Endodermal cell (in vitro differentiated cells): ENCODE results near the gene GRK6. TPM values are rescaled to one million over a fixed set of nuclear protein-coding genes. Genes with fewer than 3 reads are reported as not detected.

Experiments used
- DNase-seq: peaks from one replicate; pipeline ENCODE4 v3.0.0-alpha.2; 2017
- H3K27ac ChIP-seq: 2 replicates; pipeline ENCODE4 v1.5.1; 2013; ENCODE audit warnings: mild to moderate bottlenecking, low read depth, low read length, moderate library complexity
- H3K27me3 ChIP-seq: 2 replicates; pipeline ENCODE4 v1.6.1; 2013; ENCODE audit warnings: mild to moderate bottlenecking, low read length, moderate library complexity; ENCODE audit not compliant: insufficient read depth, control insufficient read depth, poor library complexity, severe bottlenecking
- H3K36me3 ChIP-seq: 2 replicates; pipeline ENCODE4 v1.7.0; 2013; ENCODE audit warnings: mild to moderate bottlenecking, low read length, moderate library complexity; ENCODE audit not compliant: control insufficient read depth, insufficient read depth
- H3K4me1 ChIP-seq: one replicate; pipeline ENCODE4 v1.7.0; 2013; ENCODE audit warnings: low read length; ENCODE audit not compliant: control insufficient read depth, insufficient read depth
- H3K4me3 ChIP-seq: 2 replicates; pipeline ENCODE4 v1.5.1; 2013; ENCODE audit warnings: mild to moderate bottlenecking, low read length, moderate library complexity
- H3K9ac ChIP-seq: 2 replicates; pipeline ENCODE4 v1.6.1; 2013; ENCODE audit warnings: mild to moderate bottlenecking, low read length, moderate library complexity; ENCODE audit not compliant: poor library complexity, severe bottlenecking; ENCODE audit errors: extremely low read depth
- H3K9me3 ChIP-seq: 2 replicates; pipeline ENCODE4 v1.6.1; 2013; ENCODE audit warnings: mild to moderate bottlenecking, low read length, moderate library complexity; ENCODE audit not compliant: control insufficient read depth
- H3K27ac Mint-ChIP-seq: 2 replicates; pipeline ENCODE4 v1.8.0; 2020; ENCODE audit warnings: mixed read lengths
- H3K27me3 Mint-ChIP-seq: 2 replicates; pipeline ENCODE4 v1.8.0; 2021; ENCODE audit warnings: mild to moderate bottlenecking, mixed read lengths; ENCODE audit not compliant: insufficient read depth
- H3K36me3 Mint-ChIP-seq: 2 replicates; pipeline ENCODE4 v1.8.0; 2020; ENCODE audit warnings: low read depth, mixed read lengths
- H3K4me1 Mint-ChIP-seq: 2 replicates; pipeline ENCODE4 v1.8.0; 2020; ENCODE audit warnings: mixed read lengths
- H3K4me3 Mint-ChIP-seq: 2 replicates; pipeline ENCODE4 v1.8.0; 2020; ENCODE audit warnings: mild to moderate bottlenecking, moderate library complexity, mixed read lengths
- H3K9me3 Mint-ChIP-seq: 2 replicates; pipeline ENCODE4 v1.8.0; 2020; ENCODE audit warnings: mild to moderate bottlenecking, mixed read lengths
- WGBS, 2 experiments: methylation state at CpG; one replicate each; pipeline versions ENCODE4 v1.1.5 to v1.1.7; 2013; ENCODE audit warnings: missing lambda C conversion rate in 2 of 2, mixed read lengths in 1 of 2; ENCODE audit not compliant: insufficient coverage in 1 of 2, insufficient read length in 1 of 2; 5-methylcytosine and 5-hydroxymethylcytosine counted together
- total RNA-seq, 2 donors: library from RNA; stranded (reverse); fragmentation: NEBNext Ultra II Directional in 1 of 2; extraction: Animal tissue kit (Norgen Biotek cat#: 25700) in 1 of 2; gene quantifications; 2 replicates in 1 of 2; 3 replicates in 1 of 2; pipeline ENCODE4 v1.2.1, GENCODE V29; 2021
- TF ChIP-seq, protein P1 (sequence below): fragments of 200-600 bp; sonication (generic); conservative IDR thresholded peaks from 2 replicates; pipeline ENCODE4 v1.5.0; 2021; ENCODE audit warnings: antibody characterized with exemption, mild to moderate bottlenecking

Gene GRK6
- total RNA-seq, 2 donors from 2014 or later = 51.6 to 66.8 TPM

DNA sequence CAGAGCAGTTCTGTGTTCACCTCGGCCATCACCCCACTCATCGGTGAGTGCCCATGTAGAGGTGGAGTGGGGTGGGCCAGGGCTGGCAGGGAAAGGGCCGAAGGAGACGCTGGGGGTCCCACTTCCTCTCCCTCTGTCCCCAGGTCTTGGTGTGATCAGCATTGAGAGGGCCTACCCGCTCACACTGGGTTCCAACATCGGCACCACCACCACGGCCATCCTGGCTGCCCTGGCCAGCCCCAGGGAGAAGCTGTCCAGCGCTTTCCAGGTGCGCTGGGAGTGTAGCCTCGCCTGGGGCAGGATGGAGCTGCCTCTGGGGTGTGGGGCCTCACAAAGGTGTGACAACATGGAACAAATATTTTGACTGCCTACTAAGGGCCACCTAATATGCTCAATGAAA lies 29.7 kb upstream of the GRK6 start:
- no peaks in the 10 kb centered on the region for H3K36me3 Mint-ChIP-seq
- peaks cover 8% of the 10 kb centered on the region for H3K4me1 Mint-ChIP-seq
- DNase-seq = no peak
- peaks cover 23% of the 10 kb centered on the region for H3K27me3 ChIP-seq
- no peak overlapping the region for H3K27ac ChIP-seq
- H3K36me3 ChIP-seq = no peaks in the 10 kb centered on the region
- H3K9ac ChIP-seq = no peak overlapping the region
- no peaks in the 10 kb centered on the region for H3K9me3 Mint-ChIP-seq
- H3K9me3 ChIP-seq = no peaks in the 10 kb centered on the region
- H3K27me3 Mint-ChIP-seq = peaks cover 41% of the 10 kb centered on the region
- H3K27ac Mint-ChIP-seq = no peak overlapping the region
- H3K4me1 ChIP-seq = no peaks in the 10 kb centered on the region
- 94% methylated on average over 10 of the region's 10 CpGs; no CpG with 5 or more reads in 1 of the 2 experiments for WGBS, 2 experiments
- H3K4me3 ChIP-seq = no peak overlapping the region
- TF ChIP-seq, protein P1, sequence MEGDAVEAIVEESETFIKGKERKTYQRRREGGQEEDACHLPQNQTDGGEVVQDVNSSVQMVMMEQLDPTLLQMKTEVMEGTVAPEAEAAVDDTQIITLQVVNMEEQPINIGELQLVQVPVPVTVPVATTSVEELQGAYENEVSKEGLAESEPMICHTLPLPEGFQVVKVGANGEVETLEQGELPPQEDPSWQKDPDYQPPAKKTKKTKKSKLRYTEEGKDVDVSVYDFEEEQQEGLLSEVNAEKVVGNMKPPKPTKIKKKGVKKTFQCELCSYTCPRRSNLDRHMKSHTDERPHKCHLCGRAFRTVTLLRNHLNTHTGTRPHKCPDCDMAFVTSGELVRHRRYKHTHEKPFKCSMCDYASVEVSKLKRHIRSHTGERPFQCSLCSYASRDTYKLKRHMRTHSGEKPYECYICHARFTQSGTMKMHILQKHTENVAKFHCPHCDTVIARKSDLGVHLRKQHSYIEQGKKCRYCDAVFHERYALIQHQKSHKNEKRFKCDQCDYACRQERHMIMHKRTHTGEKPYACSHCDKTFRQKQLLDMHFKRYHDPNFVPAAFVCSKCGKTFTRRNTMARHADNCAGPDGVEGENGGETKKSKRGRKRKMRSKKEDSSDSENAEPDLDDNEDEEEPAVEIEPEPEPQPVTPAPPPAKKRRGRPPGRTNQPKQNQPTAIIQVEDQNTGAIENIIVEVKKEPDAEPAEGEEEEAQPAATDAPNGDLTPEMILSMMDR = no peak
- H3K4me3 Mint-ChIP-seq = no peak overlapping the region

DNA sequence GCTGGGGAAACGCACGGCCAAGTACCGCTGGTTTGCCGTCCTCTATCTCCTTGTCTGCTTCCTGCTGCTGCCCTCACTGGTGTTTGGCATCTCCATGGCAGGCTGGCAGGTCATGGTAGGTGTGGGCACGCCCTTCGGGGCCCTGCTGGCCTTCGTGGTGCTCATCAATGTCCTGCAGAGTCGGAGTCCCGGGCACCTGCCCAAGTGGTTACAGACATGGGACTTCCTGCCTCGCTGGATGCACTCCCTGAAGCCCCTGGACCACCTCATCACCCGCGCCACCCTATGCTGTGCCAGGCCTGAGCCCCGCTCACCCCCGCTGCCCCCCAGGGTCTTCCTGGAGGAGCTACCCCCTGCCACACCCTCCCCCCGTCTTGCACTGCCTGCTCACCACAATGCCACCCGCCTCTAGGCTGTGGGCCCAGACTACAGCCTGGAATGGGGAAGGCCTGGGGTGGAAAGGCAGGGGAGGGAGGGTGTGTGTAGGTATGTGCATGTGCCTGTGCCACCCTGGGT lies 28.5 kb upstream of the GRK6 start:
- TF ChIP-seq, protein P1 = no peak
- Mint-ChIP-seq H3K27ac (no peak overlapping the region), H3K27me3 (peaks cover 48% of the 10 kb centered on the region), H3K4me3 (no peak overlapping the region), H3K36me3 (no peaks in the 10 kb centered on the region), H3K4me1 (peaks cover 9% of the 10 kb centered on the region), H3K9me3 (no peaks in the 10 kb centered on the region)
- H3K4me1 ChIP-seq = no peaks in the 10 kb centered on the region
- H3K36me3 ChIP-seq = no peaks in the 10 kb centered on the region
- no peaks in the 10 kb centered on the region for H3K9me3 ChIP-seq
- H3K27ac ChIP-seq = no peak overlapping the region
- 92 to 95% methylated on average over 10 to 16 of the region's 16 CpGs for WGBS, 2 experiments
- DNase-seq = no peak
- H3K9ac ChIP-seq = no peak overlapping the region
- H3K4me3 ChIP-seq = no peak overlapping the region
- peaks cover 34% of the 10 kb centered on the region for H3K27me3 ChIP-seq

DNA sequence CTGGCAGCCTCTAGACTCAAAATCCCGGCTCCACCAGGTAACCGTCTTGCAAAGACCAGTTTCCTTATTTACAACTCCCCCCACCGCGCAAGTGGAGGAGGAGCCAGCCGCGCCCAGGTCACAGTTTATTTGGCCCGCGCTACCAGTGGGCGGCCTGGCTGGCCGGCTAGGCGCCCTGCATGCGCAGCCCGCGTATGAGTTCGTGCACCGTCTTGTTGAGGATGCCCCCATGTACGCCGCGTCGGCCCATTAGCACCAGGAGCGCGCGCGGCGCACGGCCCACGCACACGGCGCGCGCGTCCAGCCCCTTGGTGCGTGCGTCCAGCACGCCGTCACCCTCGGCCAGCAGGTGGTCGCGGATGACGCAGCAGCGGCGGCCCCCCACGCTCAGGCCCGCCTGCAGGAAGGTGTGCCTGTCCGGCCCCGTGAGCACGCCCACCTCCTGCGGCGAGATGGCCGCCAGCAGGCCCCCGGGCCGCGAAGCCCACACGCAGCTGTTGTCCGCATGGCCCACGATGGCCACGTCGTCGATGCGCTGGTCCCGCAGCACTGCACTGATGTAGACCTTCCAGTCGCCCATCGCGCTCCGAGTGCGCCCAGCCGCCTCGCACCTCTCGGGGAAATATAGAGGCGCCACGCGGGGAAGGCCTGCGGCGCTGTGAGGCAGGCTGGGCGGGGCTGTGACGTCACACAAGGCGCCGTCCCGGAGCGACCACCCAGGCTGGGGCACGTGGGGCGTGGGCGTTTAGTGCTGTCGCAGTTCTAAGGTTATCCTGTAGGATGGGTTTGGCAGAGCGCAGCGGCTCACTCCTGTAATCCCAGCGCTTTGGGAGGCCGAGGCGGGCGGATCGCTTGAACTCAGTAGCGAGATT lies 26.2 kb upstream of the GRK6 start, which contains the start of gene PFN3:
PFN3 (minus strand) TSS at position 665 of the 872 bp plus-strand sequence; CDS start at position 580, 85 bp downstream.
- WGBS, 2 experiments = 85% methylated on average over 80 to 92 of the region's 92 CpGs
- H3K4me1 Mint-ChIP-seq = peaks cover 2% of the 10 kb centered on the region
- H3K4me3 Mint-ChIP-seq = no peak within 1 kb of the TSS
- H3K27ac Mint-ChIP-seq = no peak within 1 kb of the TSS
- TF ChIP-seq, protein P1 = peak; percentile 27
- no peak for DNase-seq
- no peaks in the 10 kb centered on the region for H3K4me1 ChIP-seq
- H3K4me3 ChIP-seq = no peak within 1 kb of the TSS
- H3K36me3 Mint-ChIP-seq = no peaks in the 10 kb centered on the region
- H3K27me3 ChIP-seq = peaks cover 57% of the 10 kb centered on the region
- no peak within 1 kb of the TSS for H3K27ac ChIP-seq
- H3K9me3 ChIP-seq = no peaks in the 10 kb centered on the region
- H3K9me3 Mint-ChIP-seq = no peaks in the 10 kb centered on the region
- H3K27me3 Mint-ChIP-seq = peaks cover 68% of the 10 kb centered on the region
- no peak within 1 kb of the TSS for H3K9ac ChIP-seq
- no peaks in the 10 kb centered on the region for H3K36me3 ChIP-seq
